Measurements from ENCODE around the gene TMEM59L. TPM values are rescaled to one million over a fixed set of nuclear protein-coding genes. Genes with fewer than 3 reads are reported as not detected.

TMEM59L gene
- total RNA-seq, 2 experiments from 2014 or later, result not detected

DNA sequence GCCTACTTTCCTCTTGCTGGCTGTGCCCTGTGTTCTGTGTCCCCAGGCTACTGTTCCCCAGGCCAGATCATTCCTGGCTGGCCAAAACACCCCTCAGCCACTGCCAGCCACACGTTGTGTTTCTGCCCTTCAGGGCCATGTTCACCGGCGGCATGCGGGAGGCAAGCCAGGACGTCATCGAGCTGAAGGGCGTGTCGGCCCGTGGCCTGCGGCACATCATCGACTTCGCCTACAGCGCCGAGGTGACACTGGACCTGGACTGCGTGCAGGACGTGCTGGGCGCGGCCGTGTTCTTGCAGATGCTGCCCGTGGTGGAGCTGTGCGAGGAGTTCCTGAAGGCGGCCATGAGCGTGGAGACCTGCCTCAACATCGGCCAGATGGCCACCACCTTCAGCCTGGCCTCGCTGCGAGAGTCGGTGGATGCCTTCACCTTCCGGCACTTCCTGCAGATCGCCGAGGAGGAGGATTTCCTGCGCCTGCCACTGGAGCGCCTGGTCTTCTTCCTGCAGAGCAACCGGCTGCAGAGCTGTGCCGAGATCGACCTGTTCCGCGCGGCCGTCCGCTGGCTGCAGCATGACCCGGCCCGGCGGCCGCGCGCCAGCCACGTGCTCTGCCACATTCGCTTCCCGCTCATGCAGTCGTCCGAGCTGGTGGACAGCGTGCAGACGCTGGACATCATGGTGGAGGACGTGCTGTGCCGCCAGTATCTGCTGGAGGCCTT, 55.0 kb downstream of the TMEM59L start:
- DNase-seq (no peak), ATAC-seq (no peak)
- Mint-ChIP-seq H3K27me3 (no peaks in the 10 kb centered on the region), H3K36me3 (no peaks in the 10 kb centered on the region), H3K4me3 (no peak overlapping the region), H3K27ac (no peak overlapping the region), H3K4me1 (peaks cover 3% of the 10 kb centered on the region), H3K9me3 (ENCODE audit: low read depth) (no peaks in the 10 kb centered on the region)
- CTCF ChIA-PET, result no interaction called here

DNA sequence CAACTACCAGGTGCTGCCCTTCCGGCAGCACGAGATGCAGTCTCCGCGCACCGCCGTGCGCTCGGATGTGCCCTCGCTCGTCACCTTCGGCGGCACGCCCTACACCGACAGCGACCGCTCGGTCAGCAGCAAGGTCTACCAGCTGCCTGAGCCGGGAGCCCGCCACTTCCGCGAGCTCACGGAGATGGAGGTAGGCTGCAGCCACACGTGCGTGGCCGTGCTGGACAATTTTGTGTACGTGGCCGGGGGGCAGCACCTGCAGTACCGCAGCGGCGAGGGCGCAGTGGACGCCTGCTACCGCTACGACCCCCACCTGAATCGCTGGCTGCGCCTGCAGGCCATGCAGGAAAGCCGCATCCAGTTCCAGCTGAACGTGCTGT, 55.6 kb downstream of the TMEM59L start:
- H3K36me3 Mint-ChIP-seq, result no peaks in the 10 kb centered on the region
- no peak overlapping the region for H3K27ac Mint-ChIP-seq
- no peak for ATAC-seq
- H3K4me3 Mint-ChIP-seq, result no peak overlapping the region
- CTCF ChIA-PET, result no interaction called here
- H3K4me1 Mint-ChIP-seq, result peaks cover 3% of the 10 kb centered on the region
- H3K9me3 Mint-ChIP-seq (ENCODE audit: low read depth), result no peaks in the 10 kb centered on the region
- DNase-seq, result no peak
- no peaks in the 10 kb centered on the region for H3K27me3 Mint-ChIP-seq

DNA sequence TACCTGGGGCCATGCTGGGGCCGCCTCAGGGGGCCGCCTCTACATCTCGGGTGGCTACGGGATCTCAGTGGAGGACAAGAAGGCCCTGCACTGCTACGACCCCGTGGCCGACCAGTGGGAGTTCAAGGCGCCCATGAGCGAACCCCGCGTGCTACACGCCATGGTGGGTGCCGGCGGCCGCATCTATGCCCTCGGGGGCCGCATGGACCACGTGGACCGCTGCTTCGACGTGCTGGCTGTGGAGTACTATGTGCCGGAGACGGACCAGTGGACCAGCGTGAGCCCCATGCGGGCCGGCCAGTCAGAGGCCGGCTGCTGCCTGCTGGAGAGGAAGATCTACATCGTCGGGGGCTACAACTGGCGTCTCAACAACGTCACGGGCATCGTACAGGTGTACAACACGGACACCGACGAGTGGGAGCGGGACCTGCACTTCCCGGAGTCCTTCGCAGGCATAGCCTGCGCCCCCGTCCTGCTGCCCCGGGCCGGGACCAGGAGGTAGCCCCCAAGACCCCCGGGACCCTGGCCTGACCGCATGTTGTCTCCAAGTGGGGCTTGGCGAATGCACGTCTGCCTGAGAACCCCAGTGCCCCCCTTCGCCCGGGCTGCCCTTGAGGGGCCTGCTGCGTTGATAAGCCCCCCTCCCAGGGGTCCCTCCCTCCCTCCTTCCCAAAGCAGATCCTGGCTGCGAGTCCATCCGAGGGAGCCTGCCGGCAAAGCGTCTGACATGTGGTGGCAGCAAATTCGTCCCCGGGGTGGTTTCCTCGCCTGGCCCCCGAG, 56.3 kb downstream of the TMEM59L start:
- Mint-ChIP-seq H3K27me3 (no peaks in the 10 kb centered on the region), H3K9me3 (ENCODE audit: low read depth) (no peaks in the 10 kb centered on the region), H3K27ac (no peak overlapping the region), H3K36me3 (no peaks in the 10 kb centered on the region), H3K4me3 (no peak overlapping the region), H3K4me1 (peaks cover 3% of the 10 kb centered on the region)
- ATAC-seq, result no peak
- CTCF ChIA-PET, result no interaction called here
- no peak for DNase-seq

DNA sequence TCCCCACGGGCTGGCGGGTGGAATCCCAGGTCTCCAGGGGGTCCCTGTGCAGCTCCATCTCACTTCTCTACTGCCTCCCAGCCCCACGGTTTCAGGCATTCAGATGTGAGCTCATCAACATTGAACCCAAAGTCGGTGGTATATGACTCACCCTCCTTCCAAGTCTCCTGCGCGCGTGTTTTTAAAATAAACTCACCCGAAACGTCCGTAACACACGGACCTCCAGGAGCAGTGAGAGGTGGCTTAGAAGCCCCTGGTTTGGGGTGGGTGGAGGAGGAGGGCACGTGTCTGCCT, 56.8 kb downstream of the TMEM59L start:
- DNase-seq, result no peak
- no peaks in the 10 kb centered on the region for H3K4me1 Mint-ChIP-seq
- H3K27me3 Mint-ChIP-seq, result no peaks in the 10 kb centered on the region
- no peaks in the 10 kb centered on the region for H3K36me3 Mint-ChIP-seq
- H3K27ac Mint-ChIP-seq, result no peak overlapping the region
- CTCF ChIA-PET, result no interaction called here
- no peaks in the 10 kb centered on the region for H3K9me3 Mint-ChIP-seq (ENCODE audit: low read depth)
- ATAC-seq, result no peak
- no peak overlapping the region for H3K4me3 Mint-ChIP-seq

DNA sequence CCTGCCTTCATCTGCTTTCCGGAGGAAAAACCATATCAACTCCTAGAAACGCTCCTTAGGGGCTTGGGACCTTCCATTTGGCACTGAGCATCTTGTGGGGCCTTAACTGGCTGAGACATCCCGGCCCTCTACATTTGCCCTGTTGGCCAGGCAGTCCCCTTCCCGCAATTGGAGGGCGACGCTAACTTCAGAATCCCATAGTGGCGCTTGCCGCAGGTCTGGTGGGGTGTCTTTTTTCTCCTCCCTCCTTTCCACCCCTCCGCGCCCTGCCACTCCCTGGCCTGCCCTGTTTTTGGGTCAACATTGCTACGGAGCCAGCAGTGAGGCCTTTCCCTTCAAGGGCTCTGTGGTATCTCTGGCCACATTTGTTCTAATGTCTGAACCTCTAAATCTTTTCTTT, 57.2 kb downstream of the TMEM59L start:
- ATAC-seq (no peak), DNase-seq (no peak)
- Mint-ChIP-seq H3K36me3 (no peaks in the 10 kb centered on the region), H3K27me3 (no peaks in the 10 kb centered on the region), H3K9me3 (ENCODE audit: low read depth) (no peaks in the 10 kb centered on the region), H3K4me3 (no peak overlapping the region), H3K27ac (no peak overlapping the region), H3K4me1 (no peaks in the 10 kb centered on the region)
- CTCF ChIA-PET, result no interaction called here

DNA sequence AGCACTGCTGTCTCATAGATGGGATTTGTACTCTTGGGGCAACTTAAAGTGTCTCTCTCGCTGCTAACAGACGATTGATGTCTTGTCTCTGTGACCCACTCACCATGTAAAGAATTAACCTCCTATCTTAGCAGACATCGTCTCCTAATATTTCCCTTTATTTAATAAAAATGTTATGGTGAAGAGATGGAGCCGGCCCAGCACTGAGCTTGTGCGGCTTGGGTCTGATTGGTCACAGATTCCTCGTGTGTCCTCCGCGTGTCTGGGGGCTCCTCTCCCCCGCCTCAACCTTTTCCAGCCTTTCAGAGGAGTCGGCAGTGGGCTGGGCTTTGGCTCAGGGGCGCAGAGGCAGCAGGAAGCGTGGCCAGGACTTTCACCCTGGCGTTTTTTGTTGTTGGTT, 57.6 kb downstream of the TMEM59L start:
- no peaks in the 10 kb centered on the region for H3K4me1 Mint-ChIP-seq
- CTCF ChIA-PET, result no interaction called here
- no peak for ATAC-seq
- no peaks in the 10 kb centered on the region for H3K36me3 Mint-ChIP-seq
- H3K9me3 Mint-ChIP-seq (ENCODE audit: low read depth), result no peaks in the 10 kb centered on the region
- no peak overlapping the region for H3K4me3 Mint-ChIP-seq
- no peaks in the 10 kb centered on the region for H3K27me3 Mint-ChIP-seq
- no peak for DNase-seq
- no peak overlapping the region for H3K27ac Mint-ChIP-seq

Other genes starting within 250 kb of the TMEM59L start
- gene GDF15, start 226.7 kb upstream of the TMEM59L start, total RNA-seq, result not detected
- under 1 TPM in 1 of 2 experiments, not detected in 1; 0.12 TPM for gene LRRC25, start 215.2 kb upstream of the TMEM59L start, total RNA-seq
- 100 to 1,000 TPM; 197 to 247 TPM for gene SSBP4, start 193.5 kb upstream of the TMEM59L start, total RNA-seq
- 10 to 100 TPM; 29.6 to 30.0 TPM for gene ISYNA1, start 174.7 kb upstream of the TMEM59L start, total RNA-seq
- 10 to 100 TPM; 22.9 to 33.7 TPM for gene ELL, start 90.8 kb upstream of the TMEM59L start, total RNA-seq
- 100 to 1,000 TPM; 220 to 286 TPM for gene FKBP8, start 69.3 kb upstream of the TMEM59L start, total RNA-seq
- gene KXD1, start 55.0 kb upstream of the TMEM59L start, total RNA-seq, result 100 to 1,000 TPM; 106 to 113 TPM
- 1,000 to 10,000 TPM; 1,256 to 1,325 TPM for gene UBA52, start 41.0 kb upstream of the TMEM59L start, total RNA-seq
- 100 to 1,000 TPM in 1 of 2 experiments, 10 to 100 TPM in 1; 88.9 to 102 TPM for gene REX1BD, start 24.1 kb upstream of the TMEM59L start, total RNA-seq
- not detected for gene CRLF1, start 6.1 kb upstream of the TMEM59L start, total RNA-seq
- 10 to 100 TPM; 12.8 to 15.8 TPM for gene KLHL26, start 24.2 kb downstream of the TMEM59L start, total RNA-seq
- 1 to 10 TPM; 5.9 to 6.4 TPM for gene CRTC1, start 70.8 kb downstream of the TMEM59L start, total RNA-seq
- not detected for gene COMP, start 178.4 kb downstream of the TMEM59L start, total RNA-seq
- gene UPF1, start 219.1 kb downstream of the TMEM59L start, total RNA-seq, result 10 to 100 TPM; 98.4 to 98.7 TPM

Data from activated CD8-positive, alpha-beta memory T cell treated with anti-CD3 and anti-CD28 coated beads, Interleukin-2, amount 10 ng/mL, durations not matched to agents 7 days and 5 days (primary cell).